ENCODE results near the gene SCAMP2. TPM values are rescaled to one million over a fixed set of nuclear protein-coding genes. Genes with fewer than 3 reads are reported as not detected.
A peak's percentile ranks its signal among the peaks of the same experiment; 100 is the strongest.

Gene SCAMP2
- total and polyA plus RNA-seq, 4 donors = 21.7 to 42.5 (median 29.1) TPM

DNA sequence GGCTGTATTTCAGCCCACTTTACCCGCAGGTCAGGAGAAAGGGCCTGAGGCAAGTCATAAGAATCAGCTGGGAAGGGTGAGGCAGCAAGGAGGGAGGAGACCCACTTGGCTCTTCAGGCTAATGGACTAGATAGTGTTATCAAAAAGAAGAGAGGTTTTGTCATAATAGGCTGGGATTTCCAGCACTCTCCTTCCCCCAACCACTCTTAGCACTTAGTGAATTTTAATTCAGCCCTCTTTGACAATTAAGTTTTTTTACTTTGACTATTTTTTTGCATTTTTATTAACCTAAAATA lies 17.4 kb upstream of the SCAMP2 start:
- peak overlapping the region; percentile 58 to 77 for H3K27ac ChIP-seq (ENCODE audit: low read depth in 1 of 2, low read length in 2 of 2)
- H3K27me3 ChIP-seq (ENCODE audit: control insufficient read depth in 4 of 4, insufficient read depth in 4 of 4, low read length in 3 of 4) = no peaks in the 10 kb centered on the region
- peak overlapping the region in 1 of 2 donors; percentile 5 for H3K9ac ChIP-seq (ENCODE audit: low read depth in 1 of 2, low read length in 2 of 2)
- no peak for DNase-seq (ENCODE audit: low spot score)
- TF ChIP-seq RAD21 (IDR thresholded peaks at IDR 0.05) (no peak), GABPA (IDR thresholded peaks at IDR 0.05 in 1 of 2, conservative IDR thresholded peaks at IDR 0.05 in 1 of 2) (no peak), EGR1 (IDR thresholded peaks at IDR 0.05; ENCODE audit: low read depth in 2 of 2) (no peak)
- TF ChIP-seq, protein P1, sequence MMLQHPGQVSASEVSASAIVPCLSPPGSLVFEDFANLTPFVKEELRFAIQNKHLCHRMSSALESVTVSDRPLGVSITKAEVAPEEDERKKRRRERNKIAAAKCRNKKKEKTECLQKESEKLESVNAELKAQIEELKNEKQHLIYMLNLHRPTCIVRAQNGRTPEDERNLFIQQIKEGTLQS (IDR thresholded peaks at IDR 0.05) = no peak
- H3K36me3 ChIP-seq (ENCODE audit: control insufficient read depth in 4 of 4, insufficient read depth in 3 of 4, low read depth in 1 of 4, low read length in 3 of 4) = peaks cover 0 to 6% (median 4%) of the 10 kb centered on the region in 4 donors
- WGBS = 24% methylated on average over 1 of the region's 1 CpG
- peaks cover 7 to 30% (median 21%) of the 10 kb centered on the region in 4 donors for H3K4me1 ChIP-seq (ENCODE audit: control insufficient read depth in 4 of 4, insufficient read depth in 4 of 4, low read length in 3 of 4)
- H3K9me3 ChIP-seq (ENCODE audit: control insufficient read depth in 4 of 4, low read length in 3 of 4) = no peaks in the 10 kb centered on the region
- H3K4me3 ChIP-seq (ENCODE audit: low read depth in 1 of 3, low read length in 3 of 3) = peak overlapping the region in 2 of 3 donors; percentile 66 to 78

DNA sequence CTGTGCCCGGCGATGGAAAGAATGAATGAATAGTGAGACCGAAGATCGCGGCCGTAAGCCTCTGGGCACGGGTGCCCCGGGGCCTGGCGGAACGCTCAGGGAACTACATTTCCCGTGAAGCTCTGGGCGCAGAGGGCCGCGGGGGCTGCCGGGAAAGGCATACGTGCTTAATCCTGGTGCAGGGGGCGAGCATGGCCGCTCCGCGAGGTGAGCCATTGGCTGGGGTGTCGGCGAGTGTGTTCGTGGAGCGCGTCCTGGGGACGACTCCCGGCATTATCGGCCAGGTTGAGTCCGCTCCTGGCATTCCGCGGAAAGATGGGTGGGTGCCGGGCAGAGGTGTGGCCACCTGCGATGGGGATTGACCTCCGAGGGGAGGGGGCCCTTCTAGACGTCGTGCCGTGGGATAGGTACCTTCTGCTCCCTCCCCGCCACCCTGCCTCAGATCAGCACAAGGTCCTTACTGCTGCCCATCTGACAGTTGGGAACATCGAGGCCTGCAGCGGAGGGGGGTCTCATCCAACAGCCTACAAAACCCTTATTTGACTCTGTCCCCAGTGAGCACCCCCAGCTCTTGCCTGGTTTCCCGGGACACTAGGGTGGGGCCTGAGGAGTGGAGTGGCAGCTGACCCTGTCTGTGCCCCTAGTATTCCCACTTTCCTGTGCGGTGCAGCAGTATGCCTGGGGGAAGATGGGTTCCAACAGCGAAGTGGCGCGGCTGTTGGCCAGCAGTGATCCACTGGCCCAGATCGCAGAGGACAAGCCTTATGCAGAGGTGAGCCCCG lies 16.9 kb upstream of the SCAMP2 start, which contains the start of gene MPI:
TSS of gene MPI (plus strand) at position 160 of the 782 bp plus-strand sequence. CDS start at position 192, 32 bp downstream.
- peak within 1 kb of the TSS; percentile 46 to 78 (median 66) for H3K4me3 ChIP-seq (ENCODE audit: low read depth in 1 of 3, low read length in 3 of 3)
- TF ChIP-seq FOXA2 (IDR thresholded peaks at IDR 0.05) (no peak), RXRA (IDR thresholded peaks at IDR 0.05) (peak in 1 of 2 donors; percentile 10), HNF4G (IDR thresholded peaks at IDR 0.05) (no peak), CTCF (IDR thresholded peaks at IDR 0.05; ENCODE audit: low read depth, low read length, missing input control) (peak; percentile 14), YY1 (IDR thresholded peaks at IDR 0.05) (peak; percentile 94), JUND (IDR thresholded peaks at IDR 0.05) (no peak), SP1 (IDR thresholded peaks at IDR 0.05) (peak; percentile 24), NR2F2 (IDR thresholded peaks at IDR 0.05) (peak; percentile 2), HNF4A (conservative IDR thresholded peaks at IDR 0.05) (peak; percentile 21 to 30)
- 1% methylated on average over 47 of the region's 47 CpGs for WGBS
- peak within 1 kb of the TSS; percentile 58 to 77 for H3K27ac ChIP-seq (ENCODE audit: low read depth in 1 of 2, low read length in 2 of 2)
- no peaks in the 10 kb centered on the region for H3K27me3 ChIP-seq (ENCODE audit: control insufficient read depth in 4 of 4, insufficient read depth in 4 of 4, low read length in 3 of 4)
- H3K4me1 ChIP-seq (ENCODE audit: control insufficient read depth in 4 of 4, insufficient read depth in 4 of 4, low read length in 3 of 4) = peaks cover 7 to 30% (median 21%) of the 10 kb centered on the region in 4 donors
- peak within 1 kb of the TSS; percentile 5 to 42 for H3K9ac ChIP-seq (ENCODE audit: low read depth in 1 of 2, low read length in 2 of 2)
- DNase-seq (ENCODE audit: low spot score) = peak; percentile 82
- no peaks in the 10 kb centered on the region for H3K9me3 ChIP-seq (ENCODE audit: control insufficient read depth in 4 of 4, low read length in 3 of 4)
- H3K36me3 ChIP-seq (ENCODE audit: control insufficient read depth in 4 of 4, insufficient read depth in 3 of 4, low read depth in 1 of 4, low read length in 3 of 4) = peaks cover 0 to 6% (median 4%) of the 10 kb centered on the region in 4 donors

GRCh38 chr15:74889390-74889882 lies 16.3 kb upstream of the SCAMP2 start:
- Histone ChIP-seq H3K27me3 (ENCODE audit: control insufficient read depth in 4 of 4, insufficient read depth in 4 of 4, low read length in 3 of 4) (no peaks in the 10 kb centered on the region), H3K9ac (ENCODE audit: low read depth in 1 of 2, low read length in 2 of 2) (peak overlapping the region in 1 of 2 donors; percentile 42), H3K4me1 (ENCODE audit: control insufficient read depth in 4 of 4, insufficient read depth in 4 of 4, low read length in 3 of 4) (peaks cover 7 to 30% (median 21%) of the 10 kb centered on the region in 4 donors), H3K36me3 (ENCODE audit: control insufficient read depth in 4 of 4, insufficient read depth in 3 of 4, low read depth in 1 of 4, low read length in 3 of 4) (peaks cover 0 to 6% (median 4%) of the 10 kb centered on the region in 4 donors), H3K9me3 (ENCODE audit: control insufficient read depth in 4 of 4, low read length in 3 of 4) (no peaks in the 10 kb centered on the region), H3K4me3 (ENCODE audit: low read depth in 1 of 3, low read length in 3 of 3) (peak overlapping the region in 2 of 3 donors; percentile 66 to 78), H3K27ac (ENCODE audit: low read depth in 1 of 2, low read length in 2 of 2) (peak overlapping the region; percentile 22 to 77)
- WGBS = 58% methylated on average over 8 of the region's 8 CpGs
- DNase-seq (ENCODE audit: low spot score) = no peak
- TF ChIP-seq RXRA (IDR thresholded peaks at IDR 0.05) = no peak
- peak; percentile 40 for TF ChIP-seq NR2F2 (IDR thresholded peaks at IDR 0.05)
- TF ChIP-seq, protein P2, sequence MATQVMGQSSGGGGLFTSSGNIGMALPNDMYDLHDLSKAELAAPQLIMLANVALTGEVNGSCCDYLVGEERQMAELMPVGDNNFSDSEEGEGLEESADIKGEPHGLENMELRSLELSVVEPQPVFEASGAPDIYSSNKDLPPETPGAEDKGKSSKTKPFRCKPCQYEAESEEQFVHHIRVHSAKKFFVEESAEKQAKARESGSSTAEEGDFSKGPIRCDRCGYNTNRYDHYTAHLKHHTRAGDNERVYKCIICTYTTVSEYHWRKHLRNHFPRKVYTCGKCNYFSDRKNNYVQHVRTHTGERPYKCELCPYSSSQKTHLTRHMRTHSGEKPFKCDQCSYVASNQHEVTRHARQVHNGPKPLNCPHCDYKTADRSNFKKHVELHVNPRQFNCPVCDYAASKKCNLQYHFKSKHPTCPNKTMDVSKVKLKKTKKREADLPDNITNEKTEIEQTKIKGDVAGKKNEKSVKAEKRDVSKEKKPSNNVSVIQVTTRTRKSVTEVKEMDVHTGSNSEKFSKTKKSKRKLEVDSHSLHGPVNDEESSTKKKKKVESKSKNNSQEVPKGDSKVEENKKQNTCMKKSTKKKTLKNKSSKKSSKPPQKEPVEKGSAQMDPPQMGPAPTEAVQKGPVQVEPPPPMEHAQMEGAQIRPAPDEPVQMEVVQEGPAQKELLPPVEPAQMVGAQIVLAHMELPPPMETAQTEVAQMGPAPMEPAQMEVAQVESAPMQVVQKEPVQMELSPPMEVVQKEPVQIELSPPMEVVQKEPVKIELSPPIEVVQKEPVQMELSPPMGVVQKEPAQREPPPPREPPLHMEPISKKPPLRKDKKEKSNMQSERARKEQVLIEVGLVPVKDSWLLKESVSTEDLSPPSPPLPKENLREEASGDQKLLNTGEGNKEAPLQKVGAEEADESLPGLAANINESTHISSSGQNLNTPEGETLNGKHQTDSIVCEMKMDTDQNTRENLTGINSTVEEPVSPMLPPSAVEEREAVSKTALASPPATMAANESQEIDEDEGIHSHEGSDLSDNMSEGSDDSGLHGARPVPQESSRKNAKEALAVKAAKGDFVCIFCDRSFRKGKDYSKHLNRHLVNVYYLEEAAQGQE (IDR thresholded peaks at IDR 0.05) = no peak

Data from liver (tissue), 9 donors.